Measurements from ENCODE around the gene AP1M2. TPM values are rescaled to one million over a fixed set of nuclear protein-coding genes. Genes with fewer than 3 reads are reported as not detected.

Gene AP1M2
- polyA plus RNA-seq, 1 donor (not counting 4 experiments of a cell fraction or from before 2014, with no cell fraction given) = 83.1 TPM

DNA sequence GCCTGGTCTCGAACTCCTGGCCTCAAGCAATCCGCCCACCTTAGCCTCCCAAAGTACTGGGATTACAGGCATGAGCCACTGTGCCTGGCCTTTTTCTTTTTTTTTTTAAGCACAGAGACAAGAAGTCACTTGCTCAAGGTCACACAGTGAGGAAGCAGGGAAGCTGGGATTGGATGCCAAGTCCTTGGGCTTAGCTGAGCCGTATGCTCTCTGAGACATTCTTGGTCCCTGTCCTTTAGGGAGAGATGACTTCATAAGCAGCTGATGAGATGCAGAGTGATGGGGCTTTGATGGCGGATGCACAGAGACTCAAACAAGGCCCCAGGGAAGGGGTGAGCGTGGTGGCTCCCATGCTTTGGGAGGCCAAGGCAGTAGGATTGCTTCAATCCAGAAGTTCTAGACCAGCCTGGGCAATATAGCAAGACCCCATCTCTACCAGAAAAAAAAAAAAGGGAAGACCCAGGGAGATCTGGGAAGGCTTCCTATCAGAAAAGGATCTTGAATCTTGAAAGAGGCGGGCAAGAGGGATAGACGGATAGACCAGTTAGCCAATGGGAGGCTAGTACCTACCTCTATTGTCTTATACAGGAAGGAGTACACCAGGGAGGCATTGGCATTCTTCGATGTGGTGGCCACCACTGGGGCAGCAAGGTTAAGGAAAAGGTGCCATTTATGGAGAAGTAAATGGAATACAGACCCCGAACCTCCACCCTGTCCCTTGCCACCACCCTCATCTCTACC, 3.9 kb downstream of the AP1M2 start:
- H3K9ac ChIP-seq (ENCODE audit: control insufficient read depth, extremely low read depth, insufficient read depth, low read length) = no peak overlapping the region
- TF ChIP-seq, protein P1, sequence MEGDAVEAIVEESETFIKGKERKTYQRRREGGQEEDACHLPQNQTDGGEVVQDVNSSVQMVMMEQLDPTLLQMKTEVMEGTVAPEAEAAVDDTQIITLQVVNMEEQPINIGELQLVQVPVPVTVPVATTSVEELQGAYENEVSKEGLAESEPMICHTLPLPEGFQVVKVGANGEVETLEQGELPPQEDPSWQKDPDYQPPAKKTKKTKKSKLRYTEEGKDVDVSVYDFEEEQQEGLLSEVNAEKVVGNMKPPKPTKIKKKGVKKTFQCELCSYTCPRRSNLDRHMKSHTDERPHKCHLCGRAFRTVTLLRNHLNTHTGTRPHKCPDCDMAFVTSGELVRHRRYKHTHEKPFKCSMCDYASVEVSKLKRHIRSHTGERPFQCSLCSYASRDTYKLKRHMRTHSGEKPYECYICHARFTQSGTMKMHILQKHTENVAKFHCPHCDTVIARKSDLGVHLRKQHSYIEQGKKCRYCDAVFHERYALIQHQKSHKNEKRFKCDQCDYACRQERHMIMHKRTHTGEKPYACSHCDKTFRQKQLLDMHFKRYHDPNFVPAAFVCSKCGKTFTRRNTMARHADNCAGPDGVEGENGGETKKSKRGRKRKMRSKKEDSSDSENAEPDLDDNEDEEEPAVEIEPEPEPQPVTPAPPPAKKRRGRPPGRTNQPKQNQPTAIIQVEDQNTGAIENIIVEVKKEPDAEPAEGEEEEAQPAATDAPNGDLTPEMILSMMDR (optimal IDR thresholded peaks at IDR 0.05 in 1 of 3, IDR thresholded peaks at IDR 0.05 in 1 of 3, conservative IDR thresholded peaks at IDR 0.05 in 1 of 3; ENCODE audit: extremely low read depth in 1 of 3, insufficient read depth in 2 of 3, low read length in 3 of 3) = no peak
- TF ChIP-seq EZH2 (IDR thresholded peaks at IDR 0.05; ENCODE audit: low read length) = no peak
- H3K79me2 ChIP-seq (ENCODE audit: control insufficient read depth, insufficient read depth, low read length) = peaks cover 28% of the 10 kb centered on the region
- no peaks in the 10 kb centered on the region for H3K27me3 ChIP-seq (ENCODE audit: control insufficient read depth, extremely low read depth, insufficient read depth, low read length)
- H3K4me1 ChIP-seq (ENCODE audit: control insufficient read depth, extremely low read depth, insufficient read depth, low read length) = peaks cover 6% of the 10 kb centered on the region
- H4K20me1 ChIP-seq (ENCODE audit: control insufficient read depth, extremely low read depth, insufficient read depth, low read length) = peaks cover 6% of the 10 kb centered on the region
- H3K9me1 ChIP-seq (ENCODE audit: control insufficient read depth, extremely low read depth, insufficient read depth, low read length) = no peaks in the 10 kb centered on the region
- H3K9me3 ChIP-seq (ENCODE audit: control insufficient read depth, low read depth, low read length) = no peaks in the 10 kb centered on the region
- no peak overlapping the region for H3K4me2 ChIP-seq (ENCODE audit: control insufficient read depth, extremely low read depth, insufficient read depth, low read depth, low read length)
- dilution Hi-C loops (cut with MboI; ENCODE audit: extremely low pct_ligation_motif_present, low sequenced_read_pairs) = no loop called here
- no peak overlapping the region for H2AFZ ChIP-seq (ENCODE audit: control insufficient read depth, low read length)
- DNase-seq (ENCODE audit: low read depth, low spot score) = no peak
- no peak overlapping the region for H3K4me3 ChIP-seq (ENCODE audit: control insufficient read depth in 2 of 3, extremely low read depth in 1 of 3, insufficient read depth in 2 of 3, low read depth in 1 of 3, low read length in 3 of 3)
- FAIRE-seq = no peak
- peaks cover 18 to 22% of the 10 kb centered on the region in 2 experiments for H3K36me3 ChIP-seq (ENCODE audit: control insufficient read depth in 2 of 2, extremely low read depth in 1 of 2, insufficient read depth in 2 of 2, low read length in 2 of 2)
- H3K27ac ChIP-seq (ENCODE audit: control insufficient read depth, insufficient read depth, low read length) = no peak overlapping the region

GRCh38 chr19:10582091-10582490, 5.0 kb downstream of the AP1M2 start:
- no peak for TF ChIP-seq EZH2 (IDR thresholded peaks at IDR 0.05; ENCODE audit: low read length)
- TF ChIP-seq, protein P1 (optimal IDR thresholded peaks at IDR 0.05 in 1 of 3, IDR thresholded peaks at IDR 0.05 in 1 of 3, conservative IDR thresholded peaks at IDR 0.05 in 1 of 3; ENCODE audit: extremely low read depth in 1 of 3, insufficient read depth in 2 of 3, low read length in 3 of 3) = no peak
- H3K4me2 ChIP-seq (ENCODE audit: control insufficient read depth, extremely low read depth, insufficient read depth, low read depth, low read length) = no peak overlapping the region
- H3K36me3 ChIP-seq (ENCODE audit: control insufficient read depth in 2 of 2, extremely low read depth in 1 of 2, insufficient read depth in 2 of 2, low read length in 2 of 2) = peaks cover 22 to 23% of the 10 kb centered on the region in 2 experiments
- FAIRE-seq = no peak
- no peak for DNase-seq (ENCODE audit: low read depth, low spot score)
- H3K9me1 ChIP-seq (ENCODE audit: control insufficient read depth, extremely low read depth, insufficient read depth, low read length) = no peaks in the 10 kb centered on the region
- peaks cover 23% of the 10 kb centered on the region for H3K79me2 ChIP-seq (ENCODE audit: control insufficient read depth, insufficient read depth, low read length)
- no peak overlapping the region for H3K27ac ChIP-seq (ENCODE audit: control insufficient read depth, insufficient read depth, low read length)
- dilution Hi-C loops (cut with MboI; ENCODE audit: extremely low pct_ligation_motif_present, low sequenced_read_pairs) = no loop called here
- H3K9ac ChIP-seq (ENCODE audit: control insufficient read depth, extremely low read depth, insufficient read depth, low read length) = no peak overlapping the region
- no peaks in the 10 kb centered on the region for H3K27me3 ChIP-seq (ENCODE audit: control insufficient read depth, extremely low read depth, insufficient read depth, low read length)
- H4K20me1 ChIP-seq (ENCODE audit: control insufficient read depth, extremely low read depth, insufficient read depth, low read length) = peaks cover 6% of the 10 kb centered on the region
- peaks cover 2% of the 10 kb centered on the region for H3K4me1 ChIP-seq (ENCODE audit: control insufficient read depth, extremely low read depth, insufficient read depth, low read length)
- no peak overlapping the region for H2AFZ ChIP-seq (ENCODE audit: control insufficient read depth, low read length)
- no peaks in the 10 kb centered on the region for H3K9me3 ChIP-seq (ENCODE audit: control insufficient read depth, low read depth, low read length)
- H3K4me3 ChIP-seq (ENCODE audit: control insufficient read depth in 2 of 3, extremely low read depth in 1 of 3, insufficient read depth in 2 of 3, low read depth in 1 of 3, low read length in 3 of 3) = no peak overlapping the region

All from keratinocyte (primary cell).